Stomach (tissue), 4 donors: ENCODE results near the gene MTCL3.

Experiments used
- CTCF ChIP-seq, 7 experiments: fragments of 450-650 bp in 4 of 7; fragments of 200-600 bp in 3 of 7; sonication (generic) in 3 of 7; IDR thresholded peaks; one replicate each; pipeline ENCODE4 v1.5.1; 2016 to 2019; ENCODE audit warnings: antibody characterized with exemption in 7 of 7, control low read depth in 2 of 7, mild to moderate bottlenecking in 1 of 7
- POLR2A ChIP-seq, 4 donors: fragments of 450-650 bp; IDR thresholded peaks; one replicate each; pipeline ENCODE4 v1.6.1; 2016; ENCODE audit warnings: antibody characterized with exemption in 4 of 4, control low read depth in 2 of 4, mild to moderate bottlenecking in 1 of 4, moderate library complexity in 1 of 4

DNA sequence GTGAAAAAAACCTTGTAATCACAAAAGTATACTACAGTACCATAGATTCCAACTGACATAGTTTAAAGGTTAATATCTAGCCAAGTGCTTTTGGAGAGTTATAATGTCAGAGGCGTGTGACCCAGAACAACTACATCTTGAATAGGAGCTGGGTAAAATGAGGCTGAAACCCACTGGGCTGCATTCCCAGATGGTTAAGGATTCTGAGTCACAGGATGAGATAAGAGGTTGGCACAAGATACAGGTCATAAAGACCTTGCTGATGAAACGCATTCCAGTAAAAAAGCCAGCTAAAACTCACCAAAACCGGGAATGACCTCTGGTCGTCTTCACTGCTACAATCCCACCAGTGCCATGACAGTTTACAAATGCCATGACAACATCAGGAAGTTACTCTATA is 37.5 kb downstream of the MTCL3 start:
- no peak for TF ChIP-seq POLR2A (IDR thresholded peaks at IDR 0.05)
- no peak for TF ChIP-seq CTCF (IDR thresholded peaks at IDR 0.05)
